Stimulated activated CD4-positive, alpha-beta T cell treated with anti-CD3 and anti-CD28 coated beads, Interleukin-4, amount 100 ng/mL, for 4 hours (primary cell): ENCODE measurements around the gene STK39.
"Not testable (repeated sequence)": the region's sequence is repeated elsewhere in the genome, so short reads cannot be mapped to it uniquely, and the experiment has no call there.

Experiments
- DNase-seq, 2 experiments: peaks; one replicate each; pipeline ENCODE4 v3.0.0-alpha.2; 2020

STK39 gene

GRCh38 chr2:168130346-168130745, 117.0 kb downstream of the STK39 start:
- DNase-seq, result no peak

GRCh38 chr2:168127371-168127770, 120.0 kb downstream of the STK39 start:
- no peak for DNase-seq

- not testable (repeated sequence) for DNase-seq
Observed at GRCh38 chr2:168122210-168122609, 125.2 kb downstream of the STK39 start.

- DNase-seq, result no peak
Observed at GRCh38 chr2:168120730-168121129, 126.7 kb downstream of the STK39 start.

- DNase-seq, result no peak
Observed at GRCh38 chr2:168120310-168120709, 127.1 kb downstream of the STK39 start.

GRCh38 chr2:168119515-168120141, 127.8 kb downstream of the STK39 start:
- DNase-seq, result no peak

- no peak for DNase-seq
Observed at GRCh38 chr2:168118733-168119514, 128.5 kb downstream of the STK39 start.

- no peak for DNase-seq
Observed at GRCh38 chr2:168116448-168116847, 130.9 kb downstream of the STK39 start.

- no peak for DNase-seq
Observed at GRCh38 chr2:168114619-168115018, 132.8 kb downstream of the STK39 start.

GRCh38 chr2:168114040-168114439, 133.4 kb downstream of the STK39 start:
- no peak for DNase-seq

GRCh38 chr2:168107322-168107721, 140.1 kb downstream of the STK39 start:
- no peak for DNase-seq

GRCh38 chr2:168105127-168105683, 142.2 kb downstream of the STK39 start:
- DNase-seq, result no peak

- no peak for DNase-seq
Observed at GRCh38 chr2:168097431-168097830, 150.0 kb downstream of the STK39 start.

- DNase-seq, result no peak
Observed at GRCh38 chr2:168096158-168096557, 151.2 kb downstream of the STK39 start.

GRCh38 chr2:168091986-168092385, 155.4 kb downstream of the STK39 start:
- DNase-seq, result no peak

GRCh38 chr2:168090366-168091135, 156.8 kb downstream of the STK39 start:
- DNase-seq, result no peak

- no peak for DNase-seq
Observed at GRCh38 chr2:168089200-168089599, 158.2 kb downstream of the STK39 start.

GRCh38 chr2:168087401-168087800, 160.0 kb downstream of the STK39 start:
- no peak for DNase-seq

- DNase-seq, result no peak
Observed at GRCh38 chr2:168086851-168087250, 160.5 kb downstream of the STK39 start.

GRCh38 chr2:168085801-168086361, 161.5 kb downstream of the STK39 start:
- no peak for DNase-seq

GRCh38 chr2:168084288-168084687, 163.1 kb downstream of the STK39 start:
- DNase-seq, result no peak

- DNase-seq, result not testable (repeated sequence)
Observed at GRCh38 chr2:168081452-168081851, 165.9 kb downstream of the STK39 start.

GRCh38 chr2:168079236-168079635, 168.2 kb downstream of the STK39 start:
- DNase-seq, result no peak
